PC-9 (cell line): ENCODE measurements around the gene GPRIN2. TPM values are rescaled to one million over a fixed set of nuclear protein-coding genes. Genes with fewer than 3 reads are reported as not detected.
A peak's percentile ranks its signal among the peaks of the same experiment; 100 is the strongest.

Experiments used
- BruUV-seq: library from RNA; stranded (reverse); fragments of 400-500 nt; replicated peaks from 2 replicates; lab custom pipeline; 2021; lab: Mats Ljungman, UMichigan
- CTCF ChIA-PET: fragments of 300-600 bp; sonication (Branson Sonifier 250); formaldehyde crosslinking; loops from one replicate; lab custom pipeline; 2022; ENCODE audit warnings: antibody characterized with exemption; lab: Charles Lee
- POLR2A ChIA-PET: fragments of 300-600 bp; sonication (Branson Sonifier 250); formaldehyde crosslinking; loops from one replicate; lab custom pipeline; 2022; ENCODE audit warnings: antibody characterized with exemption; ENCODE audit not compliant: unreplicated experiment; lab: Charles Lee
- DNase-seq, 2 experiments: peaks; one replicate each; pipeline versions ENCODE4 v3.0.0 to v3.0.0-alpha.2; 2015 to 2022; ENCODE audit warnings: mixed read lengths in 1 of 2
- H2AFZ ChIP-seq: fragments of 200-600 bp; sonication (generic); 2 replicates; pipeline ENCODE4 v1.8.1; 2017; ENCODE audit warnings: antibody characterized with exemption
- H3F3A ChIP-seq: fragments of 200-600 bp; sonication (generic); 2 replicates; pipeline ENCODE4 v1.8.1; 2017; ENCODE audit warnings: antibody characterized with exemption, mild to moderate bottlenecking, low read depth; ENCODE audit not compliant: insufficient read depth
- H3K27ac ChIP-seq: fragments of 200-600 bp; sonication (generic); 2 replicates; pipeline ENCODE4 v1.6.1; 2016; ENCODE audit warnings: mixed run types
- H3K27me3 ChIP-seq: fragments of 200-600 bp; sonication (generic); 2 replicates; pipeline ENCODE4 v1.6.1; 2016; ENCODE audit warnings: low read depth, mixed run types; ENCODE audit not compliant: insufficient read depth
- H3K36me3 ChIP-seq: fragments of 200-600 bp; sonication (generic); 2 replicates; pipeline ENCODE4 v1.6.1; 2016; ENCODE audit warnings: low read depth, mixed run types
- H3K4me1 ChIP-seq: fragments of 200-600 bp; sonication (generic); replicated peaks from 2 replicates; pipeline ENCODE4 v1.6.1; 2016; ENCODE audit warnings: mixed run types; ENCODE audit not compliant: insufficient read depth
- H3K4me2 ChIP-seq: fragments of 200-600 bp; sonication (generic); 2 replicates; pipeline ENCODE4 v1.6.1; 2017; ENCODE audit warnings: mixed run types
- H3K4me3 ChIP-seq: fragments of 200-600 bp; sonication (generic); 2 replicates; pipeline ENCODE4 v1.6.1; 2016; ENCODE audit warnings: mixed run types
- H3K79me2 ChIP-seq: fragments of 200-600 bp; sonication (generic); 2 replicates; pipeline ENCODE4 v1.6.1; 2017; ENCODE audit warnings: low read depth, mixed run types
- H3K9me2 ChIP-seq: fragments of 200-600 bp; sonication (generic); 2 replicates; pipeline ENCODE4 v1.8.1; 2017; ENCODE audit warnings: mild to moderate bottlenecking; ENCODE audit not compliant: insufficient read depth
- H3K9me3 ChIP-seq: fragments of 200-600 bp; sonication (generic); 2 replicates; pipeline ENCODE4 v1.8.1; 2016; ENCODE audit warnings: low read depth; ENCODE audit not compliant: insufficient read depth
- H4K20me1 ChIP-seq: fragments of 200-600 bp; sonication (generic); 2 replicates; pipeline ENCODE4 v1.8.1; 2017; ENCODE audit not compliant: insufficient read depth
- EZH2 ChIP-seq: fragments of 200-600 bp; sonication (generic); IDR thresholded peaks from 2 replicates; pipeline ENCODE4 v1.8.0; 2017; ENCODE audit warnings: antibody characterized with exemption, low read depth
- intact Hi-C: fragments of 100-400 bp; cut with micrococcal nuclease; formaldehyde crosslinking; loops from one replicate; pipeline ENCODE4 v1.10.0; 2022; ENCODE audit not compliant: unreplicated experiment
- total RNA-seq: library from RNA; stranded (reverse); gene quantifications from 2 replicates; pipeline ENCODE4 v1.2.3, GENCODE V29; 2021
- TF ChIP-seq, protein P1 (sequence below): fragments of 200-600 bp; sonication (generic); conservative IDR thresholded peaks from 2 replicates; pipeline ENCODE4 v1.6.1; 2017; ENCODE audit warnings: mixed run types, antibody characterized with exemption, mild to moderate bottlenecking, moderate library complexity

Gene GPRIN2
- total RNA-seq, 1 experiment from 2014 or later, result 33.1 TPM

DNA sequence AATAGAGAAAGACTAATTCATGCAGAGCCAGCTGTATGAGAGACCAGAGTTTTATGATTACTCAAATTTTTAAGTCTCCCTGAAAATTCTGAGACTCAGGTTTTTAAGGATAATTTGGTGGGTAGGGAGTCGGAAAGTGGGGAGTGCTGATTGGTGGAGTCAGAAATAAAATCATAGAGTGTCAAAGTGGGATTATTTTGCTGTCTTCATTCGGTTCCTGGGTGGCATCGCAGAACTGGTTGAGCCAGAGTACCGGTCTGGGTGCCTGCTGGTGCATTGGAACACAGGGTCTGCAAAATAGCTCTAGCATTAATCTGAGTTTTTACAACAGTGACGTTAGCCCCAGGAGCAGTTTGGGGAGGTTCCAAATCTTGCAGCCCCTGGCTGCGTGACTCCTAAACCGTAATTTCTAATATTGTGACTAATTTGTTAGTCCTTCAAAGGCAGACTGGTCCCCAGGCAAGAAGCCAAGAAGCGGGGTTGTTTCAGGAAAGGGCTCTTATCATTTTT lies 32.4 kb downstream of the GPRIN2 start:
- no peaks in the 10 kb centered on the region for H3K27me3 ChIP-seq
- no peaks in the 10 kb centered on the region for H3K79me2 ChIP-seq
- peak; percentile 81 to 96 for DNase-seq
- H3K4me3 ChIP-seq, result peak overlapping the region; percentile 29; the same call in 1 of the 2 replicates
- POLR2A ChIA-PET, result interaction anchor here (0.5 to 1.1 kb wide), 4 partner anchors 19 to 1219 kb away, joined by 4 to 7 read pairs (median 6); no protein-coding TSS in a partner anchor
- H3K27ac ChIP-seq, result peak overlapping the region; percentile 87
- no peaks in the 10 kb centered on the region for H3K9me2 ChIP-seq
- BruUV-seq, result TSS peak; percentile 73
- H4K20me1 ChIP-seq, result no peaks in the 10 kb centered on the region
- peaks cover 39% of the 10 kb centered on the region for H3K4me1 ChIP-seq
- no peaks in the 10 kb centered on the region for H3K36me3 ChIP-seq
- H3K4me2 ChIP-seq, result peak overlapping the region; percentile 76
- peak overlapping the region; percentile 76 for H2AFZ ChIP-seq
- CTCF ChIA-PET, result interaction anchor here (1.6 kb wide), 1 partner anchor 21 kb away, joined by 6 read pairs; no protein-coding TSS in a partner anchor
- intact Hi-C loops, result no loop called here
- no peak for TF ChIP-seq EZH2
- TF ChIP-seq, protein P1, sequence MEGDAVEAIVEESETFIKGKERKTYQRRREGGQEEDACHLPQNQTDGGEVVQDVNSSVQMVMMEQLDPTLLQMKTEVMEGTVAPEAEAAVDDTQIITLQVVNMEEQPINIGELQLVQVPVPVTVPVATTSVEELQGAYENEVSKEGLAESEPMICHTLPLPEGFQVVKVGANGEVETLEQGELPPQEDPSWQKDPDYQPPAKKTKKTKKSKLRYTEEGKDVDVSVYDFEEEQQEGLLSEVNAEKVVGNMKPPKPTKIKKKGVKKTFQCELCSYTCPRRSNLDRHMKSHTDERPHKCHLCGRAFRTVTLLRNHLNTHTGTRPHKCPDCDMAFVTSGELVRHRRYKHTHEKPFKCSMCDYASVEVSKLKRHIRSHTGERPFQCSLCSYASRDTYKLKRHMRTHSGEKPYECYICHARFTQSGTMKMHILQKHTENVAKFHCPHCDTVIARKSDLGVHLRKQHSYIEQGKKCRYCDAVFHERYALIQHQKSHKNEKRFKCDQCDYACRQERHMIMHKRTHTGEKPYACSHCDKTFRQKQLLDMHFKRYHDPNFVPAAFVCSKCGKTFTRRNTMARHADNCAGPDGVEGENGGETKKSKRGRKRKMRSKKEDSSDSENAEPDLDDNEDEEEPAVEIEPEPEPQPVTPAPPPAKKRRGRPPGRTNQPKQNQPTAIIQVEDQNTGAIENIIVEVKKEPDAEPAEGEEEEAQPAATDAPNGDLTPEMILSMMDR, result no peak
- H3F3A ChIP-seq, result peaks cover 48% of the 10 kb centered on the region
- no peaks in the 10 kb centered on the region for H3K9me3 ChIP-seq

DNA sequence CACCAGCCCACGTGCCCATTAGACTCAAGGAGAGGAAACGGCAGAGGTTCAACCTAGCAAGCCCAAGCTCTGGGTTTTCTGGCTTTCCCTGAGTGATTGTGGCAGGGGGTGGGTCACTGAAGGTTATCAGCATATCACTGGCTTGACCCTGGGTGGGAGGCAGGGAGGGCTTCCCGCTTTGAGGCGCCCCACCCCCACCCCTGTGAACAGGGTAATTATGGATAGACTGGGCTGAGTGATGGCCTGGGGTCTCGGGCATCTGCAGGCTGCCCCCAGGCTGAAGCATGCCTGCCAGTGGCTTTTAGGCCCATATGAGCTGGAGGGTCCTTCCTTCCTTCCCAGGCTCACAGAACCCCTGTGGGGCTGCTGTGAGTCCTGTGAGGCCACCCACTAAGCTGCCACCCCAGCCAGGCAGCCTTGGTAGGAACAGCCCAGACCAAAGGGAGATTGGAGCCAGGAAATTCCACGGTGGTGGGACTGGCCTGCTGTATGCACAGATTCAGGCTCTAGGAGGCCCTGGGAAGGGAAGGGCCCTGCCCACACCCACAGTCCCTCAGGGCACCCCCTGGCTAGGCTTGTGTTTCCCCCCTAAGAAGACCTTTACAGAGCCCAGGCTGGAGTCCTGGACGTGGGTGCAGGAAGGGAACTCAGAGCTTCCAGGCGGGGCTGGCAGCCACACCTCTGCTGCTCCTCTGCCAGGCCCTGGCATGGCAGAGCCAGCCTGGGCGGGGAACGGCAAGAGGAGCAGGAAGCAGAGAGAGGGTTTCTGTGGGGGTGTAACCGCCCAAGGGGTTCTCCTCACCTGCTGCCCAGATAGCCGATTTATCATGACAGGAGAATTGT lies 33.1 kb downstream of the GPRIN2 start:
- Histone ChIP-seq H3K27me3 (no peaks in the 10 kb centered on the region), H3K4me3 (peak overlapping the region; percentile 29; the same call in 1 of the 2 replicates), H3K4me1 (peaks cover 39% of the 10 kb centered on the region), H2AFZ (peak overlapping the region; percentile 76), H3K4me2 (peak overlapping the region; percentile 76), H3K36me3 (no peaks in the 10 kb centered on the region), H3F3A (peaks cover 48% of the 10 kb centered on the region), H3K79me2 (no peaks in the 10 kb centered on the region), H4K20me1 (no peaks in the 10 kb centered on the region), H3K27ac (peak overlapping the region; percentile 87), H3K9me2 (no peaks in the 10 kb centered on the region), H3K9me3 (no peaks in the 10 kb centered on the region)
- DNase-seq, result peak; percentile 95 to 96
- POLR2A ChIA-PET, result interaction anchor here (0.5 to 1.1 kb wide), 5 partner anchors 16 to 1219 kb away, joined by 4 to 9 read pairs (median 7); no protein-coding TSS in a partner anchor
- no TSS peak for BruUV-seq
- intact Hi-C loops, result no loop called here
- TF ChIP-seq EZH2, result no peak
- TF ChIP-seq, protein P1, result no peak
- CTCF ChIA-PET, result interaction anchor here (1.6 kb wide), 1 partner anchor 22 kb away, joined by 6 read pairs; no protein-coding TSS in a partner anchor

DNA sequence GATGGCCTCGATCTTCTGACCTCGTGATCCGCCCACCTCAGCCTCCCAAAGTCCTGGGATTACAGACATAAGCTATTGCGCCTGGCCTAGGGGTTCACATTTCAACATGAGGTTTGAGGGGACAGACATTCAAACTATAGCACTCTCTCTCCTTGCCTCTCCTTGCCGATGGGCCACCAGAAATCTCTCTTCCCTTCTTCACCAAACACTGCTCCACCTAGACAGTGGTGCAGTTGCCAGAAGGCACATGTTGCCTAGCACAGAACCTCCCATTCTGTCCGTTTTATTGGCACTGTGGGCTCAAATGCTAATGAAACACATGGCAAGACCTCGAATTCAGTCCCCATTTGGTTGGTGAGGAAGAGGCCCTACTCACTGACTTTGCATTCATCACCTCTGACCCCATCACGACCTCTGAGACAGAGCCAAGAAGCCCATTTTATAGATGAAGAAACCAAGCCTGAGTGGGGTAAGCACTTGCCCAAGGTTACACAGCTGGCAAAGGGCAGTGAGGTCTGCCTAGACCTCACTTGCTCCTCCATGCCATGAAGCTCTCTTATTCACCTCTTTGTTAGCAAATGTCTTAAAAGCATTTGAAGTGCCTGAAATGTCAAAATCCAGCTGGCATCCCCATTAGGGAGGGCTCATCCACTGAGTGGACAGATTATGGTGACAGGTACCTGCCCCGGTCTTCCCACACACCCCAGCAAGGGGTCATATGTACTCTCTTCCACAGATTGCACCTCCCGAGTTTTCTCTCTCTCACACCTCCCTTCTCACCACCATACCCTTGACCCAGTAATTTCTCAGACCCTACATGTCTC lies 34.0 kb downstream of the GPRIN2 start:
- H3K27ac ChIP-seq, result peak overlapping the region; percentile 87
- CTCF ChIA-PET, result no interaction called here
- H3K79me2 ChIP-seq, result no peaks in the 10 kb centered on the region
- POLR2A ChIA-PET, result no interaction called here
- TF ChIP-seq, protein P1, result no peak
- no peak for TF ChIP-seq EZH2
- H3K9me2 ChIP-seq, result no peaks in the 10 kb centered on the region
- H3K27me3 ChIP-seq, result no peaks in the 10 kb centered on the region
- H3K4me1 ChIP-seq, result peaks cover 39% of the 10 kb centered on the region
- no peaks in the 10 kb centered on the region for H4K20me1 ChIP-seq
- peak overlapping the region; percentile 76; the same call in 1 of the 2 replicates for H2AFZ ChIP-seq
- H3F3A ChIP-seq, result peaks cover 48% of the 10 kb centered on the region
- no peak overlapping the region; the same call in 1 of the 2 replicates for H3K4me3 ChIP-seq
- intact Hi-C loops, result no loop called here
- no peak for DNase-seq
- H3K9me3 ChIP-seq, result no peaks in the 10 kb centered on the region
- no TSS peak for BruUV-seq
- peak overlapping the region; percentile 76 for H3K4me2 ChIP-seq
- no peaks in the 10 kb centered on the region for H3K36me3 ChIP-seq
